Stimulated activated CD4-positive, alpha-beta T cell treated with anti-CD3 and anti-CD28 coated beads, Interleukin-4, amount 100 ng/mL, for 4 hours (primary cell): ENCODE results near the gene TRAPPC2L.

Experiments
- DNase-seq, 2 experiments: peaks; one replicate each; pipeline ENCODE4 v3.0.0-alpha.2; 2020

The TRAPPC2L gene

DNA sequence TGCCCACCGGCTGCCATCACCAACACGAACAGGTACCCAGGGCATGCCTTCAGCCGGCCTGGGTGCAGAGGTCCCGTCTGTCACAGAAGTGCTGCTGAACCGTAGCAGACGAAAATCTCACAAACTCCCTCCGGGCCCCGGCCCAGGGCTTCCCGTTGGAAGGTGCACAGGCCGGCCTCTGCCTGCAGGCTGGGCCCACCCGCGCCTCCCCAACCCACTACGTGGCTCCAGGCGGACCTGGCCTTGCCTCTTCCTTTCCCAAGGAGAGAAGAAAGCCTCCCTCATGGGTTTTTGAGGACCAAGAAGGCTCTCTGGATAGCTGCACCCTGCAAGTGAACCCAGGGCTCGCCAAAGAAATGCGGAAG, 55.0 kb downstream of the TRAPPC2L start:
- DNase-seq: no peak
